Measurements from ENCODE around the gene RBAK. TPM values are rescaled to one million over a fixed set of nuclear protein-coding genes. Genes with fewer than 3 reads are reported as not detected.
"Not testable (repeated sequence)": the region's sequence is repeated elsewhere in the genome, so short reads cannot be mapped to it uniquely, and the experiment has no call there.

Gene RBAK
- total RNA-seq, 1 donor from 2014 or later: 9.9 TPM

DNA sequence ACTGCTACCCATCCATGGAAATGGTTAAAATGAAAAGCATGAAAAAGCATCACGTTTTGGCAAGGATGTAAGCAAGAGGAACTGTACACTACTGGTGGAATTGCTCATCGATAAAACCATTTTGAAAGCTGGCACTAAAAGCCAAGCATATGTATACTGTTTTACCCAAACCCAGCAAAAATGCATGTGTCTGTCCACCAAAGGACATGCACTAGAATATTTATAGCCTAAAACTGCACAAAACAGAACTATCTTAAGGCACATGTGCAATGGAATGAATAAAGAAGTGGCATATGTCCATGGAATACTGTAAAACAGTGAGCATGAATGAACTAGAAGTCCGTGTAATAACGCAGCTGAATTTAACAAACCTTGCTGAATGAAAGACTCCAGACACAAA lies 22.9 kb downstream of the RBAK start:
- Histone ChIP-seq H3K27me3 (no peaks in the 10 kb centered on the region), H3K4me3 (no peak overlapping the region), H3K9me3 (peaks cover 65 to 85% of the 10 kb centered on the region in 2 donors), H3K27ac (no peak overlapping the region), H3K4me1 (no peaks in the 10 kb centered on the region), H3K36me3 (peaks cover 17 to 26% of the 10 kb centered on the region in 2 donors)
- intact Hi-C loops (cut with DNase I): no loop called here
- DNase-seq (ENCODE audit: low spot score in 2 of 2): no peak
- TF ChIP-seq, protein P1, sequence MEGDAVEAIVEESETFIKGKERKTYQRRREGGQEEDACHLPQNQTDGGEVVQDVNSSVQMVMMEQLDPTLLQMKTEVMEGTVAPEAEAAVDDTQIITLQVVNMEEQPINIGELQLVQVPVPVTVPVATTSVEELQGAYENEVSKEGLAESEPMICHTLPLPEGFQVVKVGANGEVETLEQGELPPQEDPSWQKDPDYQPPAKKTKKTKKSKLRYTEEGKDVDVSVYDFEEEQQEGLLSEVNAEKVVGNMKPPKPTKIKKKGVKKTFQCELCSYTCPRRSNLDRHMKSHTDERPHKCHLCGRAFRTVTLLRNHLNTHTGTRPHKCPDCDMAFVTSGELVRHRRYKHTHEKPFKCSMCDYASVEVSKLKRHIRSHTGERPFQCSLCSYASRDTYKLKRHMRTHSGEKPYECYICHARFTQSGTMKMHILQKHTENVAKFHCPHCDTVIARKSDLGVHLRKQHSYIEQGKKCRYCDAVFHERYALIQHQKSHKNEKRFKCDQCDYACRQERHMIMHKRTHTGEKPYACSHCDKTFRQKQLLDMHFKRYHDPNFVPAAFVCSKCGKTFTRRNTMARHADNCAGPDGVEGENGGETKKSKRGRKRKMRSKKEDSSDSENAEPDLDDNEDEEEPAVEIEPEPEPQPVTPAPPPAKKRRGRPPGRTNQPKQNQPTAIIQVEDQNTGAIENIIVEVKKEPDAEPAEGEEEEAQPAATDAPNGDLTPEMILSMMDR (IDR thresholded peaks at IDR 0.05): no peak

DNA sequence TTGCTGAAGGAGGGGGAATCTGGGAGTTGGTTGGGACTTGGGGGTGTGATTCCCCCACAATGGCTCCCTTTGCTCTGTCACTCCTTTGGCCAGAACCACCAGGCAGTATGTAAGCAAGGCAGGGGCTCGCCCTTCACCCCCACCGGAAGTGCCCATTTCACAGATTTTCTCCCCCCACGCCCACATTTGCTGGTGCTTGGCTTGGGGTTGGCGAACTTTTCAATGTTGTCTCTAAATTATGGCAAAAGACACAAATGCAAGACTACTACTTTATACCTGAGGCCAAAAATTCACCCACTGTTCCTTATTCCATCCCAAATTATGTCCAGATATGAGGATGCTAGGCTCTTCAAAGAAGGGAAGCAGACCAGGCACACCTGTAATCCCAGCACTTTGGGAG lies 24.5 kb downstream of the RBAK start:
- no peaks in the 10 kb centered on the region for H3K4me1 ChIP-seq
- no peak overlapping the region for H3K4me3 ChIP-seq
- TF ChIP-seq, protein P1 (IDR thresholded peaks at IDR 0.05): no peak
- peaks cover 1 to 9% of the 10 kb centered on the region in 2 donors for H3K36me3 ChIP-seq
- H3K9me3 ChIP-seq: peaks cover 49 to 69% of the 10 kb centered on the region in 2 donors
- H3K27ac ChIP-seq: no peak overlapping the region
- no peak for DNase-seq (ENCODE audit: low spot score in 2 of 2)
- intact Hi-C loops (cut with DNase I): no loop called here
- H3K27me3 ChIP-seq: no peaks in the 10 kb centered on the region

DNA sequence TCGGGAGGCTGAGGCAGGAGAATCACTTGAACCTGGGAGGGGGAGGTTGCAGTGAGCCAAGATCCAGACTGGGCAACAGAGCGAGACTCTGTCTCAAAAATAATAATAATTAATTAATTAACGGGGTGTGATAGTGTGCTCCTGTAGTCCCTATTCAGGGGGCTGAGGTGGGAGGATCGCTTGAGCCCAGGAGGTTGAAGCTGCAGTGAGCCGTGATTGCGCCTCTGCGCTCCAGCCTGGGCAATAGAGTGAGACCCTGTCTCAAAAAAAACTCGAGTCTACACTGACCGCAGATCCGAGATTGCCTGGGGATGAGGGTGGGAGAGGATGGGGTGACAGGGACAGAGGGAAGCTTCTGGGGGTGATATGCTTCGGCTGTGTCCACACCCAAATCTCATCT lies 29.5 kb downstream of the RBAK start:
- H3K27me3 ChIP-seq; H3K4me1 ChIP-seq; H3K4me3 ChIP-seq; intact Hi-C loops (cut with DNase I); H3K36me3 ChIP-seq; DNase-seq (ENCODE audit: low spot score in 2 of 2); H3K27ac ChIP-seq: not testable (repeated sequence)
- H3K9me3 ChIP-seq: peaks cover 11 to 19% of the 10 kb centered on the region in 2 donors

DNA sequence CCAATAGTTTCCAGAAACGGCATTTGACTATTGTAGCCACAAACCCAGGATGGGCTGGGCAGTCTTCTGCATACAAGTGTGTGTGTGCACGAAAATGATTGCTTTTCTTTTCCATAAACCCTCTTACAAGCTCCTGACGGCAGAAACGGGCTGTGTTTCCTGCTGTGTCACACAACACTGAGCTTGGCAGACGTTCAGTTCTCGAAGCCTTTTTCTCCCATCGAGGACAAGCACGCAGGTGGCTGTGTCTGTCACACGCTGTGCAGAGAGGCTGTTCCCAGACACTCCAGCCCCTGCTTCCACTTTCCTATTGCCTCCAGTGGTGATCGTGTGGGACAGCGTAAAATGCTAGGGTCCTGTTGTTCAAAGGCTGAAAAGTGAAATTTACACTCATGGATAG lies 32.1 kb downstream of the RBAK start:
- no peaks in the 10 kb centered on the region for H3K36me3 ChIP-seq
- H3K9me3 ChIP-seq: no peaks in the 10 kb centered on the region
- H3K4me1 ChIP-seq: no peaks in the 10 kb centered on the region
- H3K4me3 ChIP-seq: no peak overlapping the region
- TF ChIP-seq, protein P1 (IDR thresholded peaks at IDR 0.05): no peak
- intact Hi-C loops (cut with DNase I): no loop called here
- H3K27ac ChIP-seq: no peak overlapping the region
- no peak for DNase-seq (ENCODE audit: low spot score in 2 of 2)
- H3K27me3 ChIP-seq: no peaks in the 10 kb centered on the region

DNA sequence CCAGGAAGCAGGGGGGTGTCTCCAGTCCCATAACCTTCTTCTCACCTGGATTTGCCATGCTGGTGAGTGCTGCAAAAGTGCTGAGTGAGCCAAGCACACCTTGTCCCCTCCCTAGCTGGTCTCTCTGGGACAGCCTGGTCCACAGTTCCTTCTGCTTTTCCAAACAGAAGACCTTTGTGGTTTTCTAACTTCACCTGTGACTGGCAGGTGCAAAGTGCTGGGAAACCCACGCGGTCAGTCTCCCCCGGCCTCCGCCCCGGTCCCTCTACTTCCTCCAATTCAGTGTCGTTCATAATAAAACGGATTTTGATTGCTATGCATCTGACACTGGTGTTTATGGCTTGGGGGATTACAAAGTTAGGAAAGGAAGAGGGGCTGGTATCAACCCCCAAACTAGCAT lies 37.1 kb downstream of the RBAK start:
- Histone ChIP-seq H3K27ac (no peak overlapping the region), H3K4me3 (no peak overlapping the region), H3K4me1 (no peaks in the 10 kb centered on the region), H3K9me3 (no peaks in the 10 kb centered on the region), H3K36me3 (no peaks in the 10 kb centered on the region), H3K27me3 (no peaks in the 10 kb centered on the region)
- intact Hi-C loops (cut with DNase I): no loop called here
- TF ChIP-seq, protein P1 (IDR thresholded peaks at IDR 0.05): no peak
- DNase-seq (ENCODE audit: low spot score in 2 of 2): no peak

DNA sequence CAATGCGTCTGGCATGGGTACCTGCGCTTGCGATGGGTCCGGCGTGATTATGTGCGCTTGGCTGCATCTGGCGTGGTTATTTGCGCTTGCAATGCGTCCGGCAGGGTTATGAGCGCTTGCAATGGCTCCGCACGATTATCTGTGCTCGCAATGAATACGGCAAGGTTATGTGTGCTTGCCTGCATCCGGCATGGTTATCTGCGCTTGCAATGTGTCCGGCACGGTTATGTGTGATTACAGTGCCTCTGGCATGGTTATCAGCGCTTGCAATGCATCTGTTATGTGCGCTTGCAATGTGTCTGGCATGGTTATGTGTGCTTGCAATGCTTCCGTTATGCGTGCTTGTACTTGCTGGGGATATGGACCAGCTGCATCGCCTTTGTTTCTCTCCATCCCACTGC lies 37.7 kb downstream of the RBAK start:
- Histone ChIP-seq H3K27ac (no peak overlapping the region), H3K27me3 (no peaks in the 10 kb centered on the region), H3K4me1 (no peaks in the 10 kb centered on the region), H3K9me3 (no peaks in the 10 kb centered on the region), H3K4me3 (no peak overlapping the region), H3K36me3 (no peaks in the 10 kb centered on the region)
- intact Hi-C loops (cut with DNase I): no loop called here
- TF ChIP-seq, protein P1 (IDR thresholded peaks at IDR 0.05): no peak
- no peak for DNase-seq (ENCODE audit: low spot score in 2 of 2)
